Left ventricle myocardium inferior (tissue), 1 donor: Measurements from ENCODE around the gene STAT4. TPM values are rescaled to one million over a fixed set of nuclear protein-coding genes. Genes with fewer than 3 reads are reported as not detected.

ENCODE experiments used
- DNase-seq: peaks from one replicate; pipeline ENCODE4 v3.0.0-alpha.2; 2020
- H3K27ac ChIP-seq: fragments of 200-600 bp; replicated peaks from 2 replicates; pipeline ENCODE4 v1.8.0; 2021
- H3K27me3 ChIP-seq: fragments of 200-600 bp; 2 replicates; pipeline ENCODE4 v1.8.0; 2021; ENCODE audit warnings: low read depth
- H3K36me3 ChIP-seq: fragments of 200-600 bp; 2 replicates; pipeline ENCODE4 v1.8.0; 2021
- H3K4me1 ChIP-seq: fragments of 200-600 bp; 2 replicates; pipeline ENCODE4 v1.8.0; 2021
- H3K4me3 ChIP-seq: fragments of 200-600 bp; 2 replicates; pipeline ENCODE4 v1.8.0; 2021; ENCODE audit warnings: mild to moderate bottlenecking, moderate library complexity
- H3K9me3 ChIP-seq: fragments of 200-600 bp; replicated peaks from 2 replicates; pipeline ENCODE4 v1.8.0; 2021
- intact Hi-C: fragments of 100-400 bp; cut with micrococcal nuclease; formaldehyde crosslinking; loops from one replicate; pipeline ENCODE4 v1.11.0; 2022
- total RNA-seq: library from RNA; stranded (reverse); fragmentation: NEBNext Ultra II Directional; extraction: Animal tissue kit (Norgen Biotek cat#: 25700); gene quantifications from one replicate; pipeline ENCODE4 v1.2.1, GENCODE V29; 2021
- TF ChIP-seq, protein P1 (sequence below): fragments of 200-600 bp; IDR thresholded peaks from 2 replicates; pipeline ENCODE4 v1.8.0; 2021; ENCODE audit warnings: antibody characterized with exemption, mild to moderate bottlenecking, borderline replicate concordance
- donor health status: DM: no; HTN: yes; CAD: no; lungs with severe emphysema.

Gene STAT4
- total RNA-seq, 1 donor from 2014 or later: 0.82 TPM

DNA sequence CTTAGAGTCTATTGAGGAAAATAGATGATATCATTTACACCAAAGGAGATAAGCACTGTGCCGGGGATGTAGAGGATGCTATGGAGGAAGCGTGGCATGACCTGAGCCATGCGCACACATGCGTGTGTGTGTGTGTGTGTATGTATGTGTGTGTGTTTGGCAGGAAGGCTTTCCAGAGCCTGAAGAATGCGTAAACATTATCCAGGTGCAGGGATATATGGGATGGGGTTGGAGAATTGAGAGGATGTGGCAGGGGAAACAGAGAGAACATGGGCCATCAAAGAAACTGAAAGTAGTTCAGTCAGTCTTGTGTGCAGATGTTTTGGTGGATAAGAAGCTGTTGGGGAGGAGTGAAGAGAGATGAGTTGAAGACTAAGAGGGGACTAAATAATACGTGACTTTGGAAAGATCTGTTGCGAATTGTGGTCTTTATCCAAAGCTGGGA, 127.5 kb downstream of the STAT4 start:
- Histone ChIP-seq H3K4me3 (no peak overlapping the region), H3K4me1 (peaks cover 18% of the 10 kb centered on the region), H3K27me3 (no peaks in the 10 kb centered on the region), H3K27ac (no peak overlapping the region), H3K9me3 (no peaks in the 10 kb centered on the region), H3K36me3 (no peaks in the 10 kb centered on the region)
- intact Hi-C loops: no loop called here
- DNase-seq: no peak
- TF ChIP-seq, protein P1, sequence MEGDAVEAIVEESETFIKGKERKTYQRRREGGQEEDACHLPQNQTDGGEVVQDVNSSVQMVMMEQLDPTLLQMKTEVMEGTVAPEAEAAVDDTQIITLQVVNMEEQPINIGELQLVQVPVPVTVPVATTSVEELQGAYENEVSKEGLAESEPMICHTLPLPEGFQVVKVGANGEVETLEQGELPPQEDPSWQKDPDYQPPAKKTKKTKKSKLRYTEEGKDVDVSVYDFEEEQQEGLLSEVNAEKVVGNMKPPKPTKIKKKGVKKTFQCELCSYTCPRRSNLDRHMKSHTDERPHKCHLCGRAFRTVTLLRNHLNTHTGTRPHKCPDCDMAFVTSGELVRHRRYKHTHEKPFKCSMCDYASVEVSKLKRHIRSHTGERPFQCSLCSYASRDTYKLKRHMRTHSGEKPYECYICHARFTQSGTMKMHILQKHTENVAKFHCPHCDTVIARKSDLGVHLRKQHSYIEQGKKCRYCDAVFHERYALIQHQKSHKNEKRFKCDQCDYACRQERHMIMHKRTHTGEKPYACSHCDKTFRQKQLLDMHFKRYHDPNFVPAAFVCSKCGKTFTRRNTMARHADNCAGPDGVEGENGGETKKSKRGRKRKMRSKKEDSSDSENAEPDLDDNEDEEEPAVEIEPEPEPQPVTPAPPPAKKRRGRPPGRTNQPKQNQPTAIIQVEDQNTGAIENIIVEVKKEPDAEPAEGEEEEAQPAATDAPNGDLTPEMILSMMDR: no peak

DNA sequence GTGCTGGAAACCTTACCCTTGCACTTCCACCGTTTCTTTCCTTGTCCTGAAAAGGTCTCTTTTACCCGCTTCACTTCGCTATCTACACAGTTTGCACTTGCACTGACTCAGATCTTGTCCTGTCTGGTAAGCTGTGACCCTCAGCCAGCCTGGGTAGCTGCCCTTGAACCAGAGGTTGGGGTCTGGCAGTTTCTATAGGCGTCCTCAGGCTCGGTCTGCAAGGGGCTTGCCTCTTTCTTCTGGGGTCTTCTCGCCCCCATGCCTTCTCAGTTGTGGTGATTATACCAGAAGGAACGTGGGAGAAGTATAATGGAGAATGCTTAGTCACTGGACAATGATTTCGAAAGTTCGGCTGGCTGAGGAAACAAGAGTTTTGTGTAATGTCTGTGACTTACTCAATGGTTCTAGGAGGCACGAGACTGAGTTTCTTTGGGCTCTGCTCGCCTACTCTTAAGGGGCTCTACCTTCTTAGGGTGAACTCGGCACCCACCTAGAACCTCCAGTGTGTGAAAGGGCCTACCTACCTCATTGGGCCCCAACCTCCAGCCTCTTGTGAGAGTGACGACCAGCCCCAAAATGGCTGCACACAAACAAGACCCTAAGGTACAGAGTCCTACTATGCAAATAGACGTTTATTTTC, 129.9 kb downstream of the STAT4 start:
- intact Hi-C loops: no loop called here
- Histone ChIP-seq H3K27ac (peak overlapping the region; percentile 94), H3K9me3 (no peaks in the 10 kb centered on the region), H3K4me1 (peaks cover 18% of the 10 kb centered on the region), H3K36me3 (no peaks in the 10 kb centered on the region), H3K4me3 (peak overlapping the region; percentile 80), H3K27me3 (no peaks in the 10 kb centered on the region)
- TF ChIP-seq, protein P1: no peak
- DNase-seq: no peak

DNA sequence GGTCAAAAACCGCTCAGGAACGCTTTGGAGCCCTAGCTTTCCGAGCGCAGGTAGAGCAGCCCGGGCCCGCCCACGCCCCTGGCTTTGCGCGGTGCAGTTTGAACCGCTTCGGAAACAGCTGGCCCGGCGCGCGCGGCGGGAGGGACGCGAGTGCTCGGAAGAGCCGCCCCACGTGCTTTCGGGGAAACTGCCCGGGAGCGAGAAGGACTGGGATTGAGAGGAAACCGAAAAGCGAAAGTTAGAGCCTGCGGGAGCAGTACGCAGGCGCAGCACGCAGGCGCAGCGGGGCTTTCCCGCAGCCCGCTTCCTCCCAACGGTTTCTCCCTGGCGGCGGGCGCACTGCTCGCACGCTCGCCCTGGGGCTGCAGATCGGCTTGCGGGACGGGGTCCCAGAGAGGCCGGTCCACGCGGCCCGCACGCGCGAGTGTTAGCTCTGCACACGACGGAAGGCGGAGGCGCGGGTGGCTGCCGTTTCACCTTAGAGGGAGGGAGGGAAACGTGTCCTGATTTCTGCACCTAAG, 130.5 kb downstream of the STAT4 start:
- H3K4me3 ChIP-seq: peak overlapping the region; percentile 80
- H3K27ac ChIP-seq: peak overlapping the region; percentile 94
- no peaks in the 10 kb centered on the region for H3K9me3 ChIP-seq
- TF ChIP-seq, protein P1: peak; percentile 42
- H3K36me3 ChIP-seq: no peaks in the 10 kb centered on the region
- H3K4me1 ChIP-seq: peaks cover 18% of the 10 kb centered on the region
- DNase-seq: peak; percentile 93
- no peaks in the 10 kb centered on the region for H3K27me3 ChIP-seq
- intact Hi-C loops: no loop called here

DNA sequence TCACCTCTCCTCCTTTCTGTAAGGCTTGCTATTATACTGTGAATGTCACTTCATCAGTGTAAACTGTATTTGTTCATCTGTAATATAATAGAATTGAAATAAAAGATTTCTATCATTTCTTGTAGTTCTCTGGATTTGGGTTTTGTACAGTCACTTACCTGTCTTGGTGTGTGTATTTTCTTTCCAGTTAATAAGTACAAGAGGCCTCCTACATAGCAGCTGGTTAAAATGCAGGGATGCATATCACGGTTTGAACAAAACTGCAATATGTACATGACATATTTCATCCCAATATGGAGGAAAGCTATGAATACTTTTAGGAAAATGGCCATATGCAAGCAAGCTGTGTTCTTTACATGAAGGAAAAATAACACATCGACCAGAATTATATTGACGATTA, 131.4 kb downstream of the STAT4 start:
- H3K9me3 ChIP-seq: no peaks in the 10 kb centered on the region
- intact Hi-C loops: no loop called here
- TF ChIP-seq, protein P1: no peak
- H3K36me3 ChIP-seq: no peaks in the 10 kb centered on the region
- H3K4me1 ChIP-seq: peaks cover 25% of the 10 kb centered on the region
- H3K27ac ChIP-seq: no peak overlapping the region
- H3K27me3 ChIP-seq: no peaks in the 10 kb centered on the region
- DNase-seq: no peak
- no peak overlapping the region for H3K4me3 ChIP-seq

DNA sequence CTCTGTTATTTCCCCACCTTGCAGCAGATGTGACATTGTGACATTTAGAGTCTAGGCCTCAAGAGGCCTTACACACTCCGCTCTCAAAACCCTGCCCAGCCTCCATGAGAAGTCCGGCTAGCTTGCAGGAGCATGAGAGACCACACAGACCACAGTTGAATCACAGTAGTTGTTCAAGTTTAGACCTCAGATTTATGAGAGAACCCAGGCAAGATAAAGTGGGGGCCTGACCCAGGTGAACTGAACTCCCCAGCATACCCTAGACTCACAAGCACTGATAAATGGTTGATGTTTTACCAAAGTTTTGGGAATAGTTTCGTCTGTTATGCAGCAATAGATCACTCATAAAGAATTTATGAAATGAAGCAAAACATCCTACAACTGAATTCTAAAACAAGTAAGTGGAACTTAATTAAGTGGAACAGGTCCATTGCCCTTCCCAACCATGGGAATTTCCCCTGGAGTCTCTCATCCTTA, 132.1 kb downstream of the STAT4 start:
- intact Hi-C loops: no loop called here
- Histone ChIP-seq H3K9me3 (no peaks in the 10 kb centered on the region), H3K4me1 (peaks cover 29% of the 10 kb centered on the region), H3K27ac (no peak overlapping the region), H3K27me3 (no peaks in the 10 kb centered on the region), H3K36me3 (no peaks in the 10 kb centered on the region), H3K4me3 (no peak overlapping the region)
- no peak for DNase-seq
- TF ChIP-seq, protein P1: no peak
